Measurements from ENCODE around the gene CEP104. TPM values are rescaled to one million over a fixed set of nuclear protein-coding genes. Genes with fewer than 3 reads are reported as not detected.

CEP104 gene
- total RNA-seq, 4 donors from 2014 or later = 42.9 to 64.5 (median 54.7) TPM

DNA sequence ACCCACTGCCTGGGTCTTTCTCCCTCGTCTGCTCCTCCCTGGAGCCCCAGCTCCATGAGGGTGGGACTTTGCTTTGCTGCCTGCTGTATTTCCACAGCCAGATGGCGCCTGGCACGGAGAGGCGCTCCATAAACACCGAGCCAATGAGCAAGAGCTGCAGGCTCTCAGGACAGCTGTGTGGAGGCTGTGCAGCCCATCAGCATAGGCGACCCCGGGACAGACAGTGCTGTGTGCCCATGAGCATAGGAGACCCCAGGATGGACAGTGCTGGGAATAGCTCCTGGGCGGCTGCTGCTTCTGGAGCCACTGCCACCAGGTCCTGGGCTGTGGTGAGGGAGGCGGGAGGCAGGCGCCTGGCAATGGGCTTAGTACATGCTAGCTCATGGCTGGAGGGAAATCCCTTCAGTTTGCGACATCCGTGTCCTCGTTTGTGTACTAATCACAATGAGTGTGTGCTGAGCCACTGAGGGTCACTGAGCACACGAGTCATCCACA is 29.2 kb downstream of the CEP104 start:
- Histone ChIP-seq H3K36me3 (peaks cover 0 to 93% (median 0%) of the 10 kb centered on the region in 3 donors), H3K27me3 (no peaks in the 10 kb centered on the region), H3K27ac (no peak overlapping the region), H3K4me1 (no peaks in the 10 kb centered on the region), H3K9me3 (no peaks in the 10 kb centered on the region), H3K4me3 (no peak overlapping the region)
- TF ChIP-seq POLR2A (IDR thresholded peaks at IDR 0.05) = no peak
- TF ChIP-seq, protein P1, sequence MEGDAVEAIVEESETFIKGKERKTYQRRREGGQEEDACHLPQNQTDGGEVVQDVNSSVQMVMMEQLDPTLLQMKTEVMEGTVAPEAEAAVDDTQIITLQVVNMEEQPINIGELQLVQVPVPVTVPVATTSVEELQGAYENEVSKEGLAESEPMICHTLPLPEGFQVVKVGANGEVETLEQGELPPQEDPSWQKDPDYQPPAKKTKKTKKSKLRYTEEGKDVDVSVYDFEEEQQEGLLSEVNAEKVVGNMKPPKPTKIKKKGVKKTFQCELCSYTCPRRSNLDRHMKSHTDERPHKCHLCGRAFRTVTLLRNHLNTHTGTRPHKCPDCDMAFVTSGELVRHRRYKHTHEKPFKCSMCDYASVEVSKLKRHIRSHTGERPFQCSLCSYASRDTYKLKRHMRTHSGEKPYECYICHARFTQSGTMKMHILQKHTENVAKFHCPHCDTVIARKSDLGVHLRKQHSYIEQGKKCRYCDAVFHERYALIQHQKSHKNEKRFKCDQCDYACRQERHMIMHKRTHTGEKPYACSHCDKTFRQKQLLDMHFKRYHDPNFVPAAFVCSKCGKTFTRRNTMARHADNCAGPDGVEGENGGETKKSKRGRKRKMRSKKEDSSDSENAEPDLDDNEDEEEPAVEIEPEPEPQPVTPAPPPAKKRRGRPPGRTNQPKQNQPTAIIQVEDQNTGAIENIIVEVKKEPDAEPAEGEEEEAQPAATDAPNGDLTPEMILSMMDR (IDR thresholded peaks at IDR 0.05) = no peak
- DNase-seq = no peak

- DNase-seq = no peak
- no peaks in the 10 kb centered on the region for H3K27me3 ChIP-seq
- H3K36me3 ChIP-seq = peaks cover 0 to 92% (median 0%) of the 10 kb centered on the region in 3 donors
- H3K4me1 ChIP-seq = no peaks in the 10 kb centered on the region
- H3K4me3 ChIP-seq = no peak overlapping the region
- H3K9me3 ChIP-seq = no peaks in the 10 kb centered on the region
- TF ChIP-seq, protein P1 (IDR thresholded peaks at IDR 0.05) = no peak
- TF ChIP-seq POLR2A (IDR thresholded peaks at IDR 0.05) = no peak
- no peak overlapping the region for H3K27ac ChIP-seq
Observed at GRCh38 chr1:3825356-3825755, 31.7 kb downstream of the CEP104 start.

DNA sequence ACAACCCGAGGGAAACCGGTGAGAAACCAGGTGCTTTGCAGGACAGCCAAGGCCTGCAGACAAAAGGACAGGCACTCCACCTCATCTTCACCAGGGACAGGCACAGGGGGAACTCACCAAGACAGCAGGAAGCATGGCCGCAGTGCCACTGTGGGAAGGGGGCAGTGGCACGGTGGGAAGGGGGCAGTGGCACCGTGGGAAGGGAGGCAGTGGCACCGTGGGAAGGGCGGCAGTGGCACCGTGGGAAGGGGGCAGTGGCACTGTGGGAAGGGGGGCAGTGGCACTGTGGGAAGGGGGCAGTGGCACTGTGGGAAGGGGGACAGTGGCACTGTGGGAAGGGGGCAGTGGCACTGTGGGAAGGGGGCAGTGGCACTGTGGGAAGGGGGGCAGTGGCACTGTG is 32.4 kb downstream of the CEP104 start:
- H3K27ac ChIP-seq = no peak overlapping the region
- no peak overlapping the region for H3K4me3 ChIP-seq
- H3K27me3 ChIP-seq = no peaks in the 10 kb centered on the region
- no peaks in the 10 kb centered on the region for H3K9me3 ChIP-seq
- no peaks in the 10 kb centered on the region for H3K4me1 ChIP-seq
- peaks cover 0 to 91% (median 0%) of the 10 kb centered on the region in 3 donors for H3K36me3 ChIP-seq
- TF ChIP-seq, protein P1 (IDR thresholded peaks at IDR 0.05) = no peak
- no peak for TF ChIP-seq POLR2A (IDR thresholded peaks at IDR 0.05)
- no peak for DNase-seq

DNA sequence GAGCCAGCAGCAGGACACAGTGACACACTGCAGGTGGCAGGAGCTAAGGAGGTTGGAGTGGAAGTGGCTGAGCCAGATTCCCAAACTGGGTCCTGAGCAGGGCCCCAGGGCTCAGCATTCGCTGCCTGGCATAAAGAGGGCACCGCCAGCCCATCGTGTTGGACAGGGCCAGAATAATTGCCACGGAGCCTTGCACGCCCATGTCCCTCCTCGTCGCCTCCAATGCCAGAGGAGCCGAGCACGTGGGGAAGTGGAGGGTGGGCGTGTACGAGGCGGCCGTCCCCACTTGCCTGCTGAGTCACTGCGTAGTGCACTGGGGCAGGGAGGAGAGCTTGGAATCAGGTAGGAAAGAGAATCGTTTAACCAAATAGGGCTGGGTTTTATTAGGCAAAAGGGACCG is 34.6 kb downstream of the CEP104 start:
- Histone ChIP-seq H3K4me3 (no peak overlapping the region), H3K27ac (no peak overlapping the region), H3K9me3 (no peaks in the 10 kb centered on the region), H3K4me1 (no peaks in the 10 kb centered on the region), H3K36me3 (peaks cover 0 to 71% (median 0%) of the 10 kb centered on the region in 3 donors), H3K27me3 (no peaks in the 10 kb centered on the region)
- no peak for DNase-seq
- TF ChIP-seq, protein P1 (IDR thresholded peaks at IDR 0.05) = no peak
- no peak for TF ChIP-seq POLR2A (IDR thresholded peaks at IDR 0.05)

GRCh38 chr1:3821908-3822307 is 35.1 kb downstream of the CEP104 start:
- DNase-seq = no peak
- Histone ChIP-seq H3K4me1 (no peaks in the 10 kb centered on the region), H3K4me3 (no peak overlapping the region), H3K27ac (no peak overlapping the region), H3K27me3 (no peaks in the 10 kb centered on the region), H3K36me3 (peaks cover 0 to 66% (median 0%) of the 10 kb centered on the region in 3 donors), H3K9me3 (no peaks in the 10 kb centered on the region)
- TF ChIP-seq, protein P1 (IDR thresholded peaks at IDR 0.05) = no peak
- no peak for TF ChIP-seq POLR2A (IDR thresholded peaks at IDR 0.05)

DNA sequence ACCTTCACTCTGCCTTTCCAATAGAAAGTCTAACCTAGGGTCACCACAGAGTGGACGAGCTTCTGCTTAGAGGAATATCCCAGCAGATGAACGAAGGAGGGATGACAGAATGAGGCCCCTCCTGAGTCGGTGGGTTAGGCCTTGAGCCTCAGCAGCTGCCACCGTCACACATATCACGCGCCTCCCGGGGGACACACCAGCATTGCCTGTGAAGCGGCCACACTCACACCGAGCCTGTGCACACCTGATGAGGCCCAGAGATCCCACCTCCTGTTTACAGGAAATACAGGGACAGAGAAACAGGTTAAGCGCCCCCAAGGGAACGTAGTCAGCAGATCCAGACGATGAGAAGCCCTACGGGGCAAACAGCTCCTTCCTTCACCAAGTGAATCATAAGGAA is 35.6 kb downstream of the CEP104 start:
- Histone ChIP-seq H3K27ac (no peak overlapping the region), H3K4me1 (no peaks in the 10 kb centered on the region), H3K36me3 (peaks cover 0 to 61% (median 0%) of the 10 kb centered on the region in 3 donors), H3K27me3 (no peaks in the 10 kb centered on the region), H3K4me3 (no peak overlapping the region), H3K9me3 (no peaks in the 10 kb centered on the region)
- TF ChIP-seq, protein P1 (IDR thresholded peaks at IDR 0.05) = no peak
- no peak for TF ChIP-seq POLR2A (IDR thresholded peaks at IDR 0.05)
- DNase-seq = no peak
